Tibial nerve (tissue), 3 donors: Measurements from ENCODE around the gene DHX36.

ENCODE experiments used
- POLR2A ChIP-seq, 2 donors: fragments of 450-650 bp; IDR thresholded peaks; one replicate each; pipeline ENCODE4 v1.6.1; 2017; ENCODE audit warnings: antibody characterized with exemption in 2 of 2, mild to moderate bottlenecking in 2 of 2, moderate library complexity in 2 of 2
- TF ChIP-seq, protein P1 (sequence below), 5 experiments: fragments of 200-600 bp in 3 of 5; fragments of 450-650 bp in 2 of 5; sonication (generic) in 3 of 5; IDR thresholded peaks; one replicate each; pipeline ENCODE4 v1.5.1; 2016 to 2019; ENCODE audit warnings: antibody characterized with exemption in 5 of 5, mild to moderate bottlenecking in 3 of 5, moderate library complexity in 2 of 5

DNA sequence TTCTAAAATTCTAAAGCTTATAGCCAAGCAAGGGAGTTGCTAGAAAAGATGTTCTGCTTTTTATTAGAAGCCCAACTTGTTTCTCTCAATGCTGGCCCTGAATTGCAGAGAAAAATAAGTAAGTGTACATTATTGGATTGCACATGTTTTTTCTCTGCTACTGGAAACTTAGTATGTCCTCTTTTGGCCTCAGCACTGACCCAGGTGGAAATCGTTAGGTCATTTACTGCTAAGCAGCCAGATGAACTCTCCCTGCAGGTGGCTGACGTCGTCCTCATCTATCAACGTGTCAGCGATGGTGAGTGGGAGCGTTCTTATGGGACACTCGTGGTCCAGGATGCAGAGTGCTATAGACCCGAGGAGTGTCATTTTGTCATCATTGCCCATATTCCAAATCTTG is 69.8 kb downstream of the DHX36 start:
- TF ChIP-seq, protein P1, sequence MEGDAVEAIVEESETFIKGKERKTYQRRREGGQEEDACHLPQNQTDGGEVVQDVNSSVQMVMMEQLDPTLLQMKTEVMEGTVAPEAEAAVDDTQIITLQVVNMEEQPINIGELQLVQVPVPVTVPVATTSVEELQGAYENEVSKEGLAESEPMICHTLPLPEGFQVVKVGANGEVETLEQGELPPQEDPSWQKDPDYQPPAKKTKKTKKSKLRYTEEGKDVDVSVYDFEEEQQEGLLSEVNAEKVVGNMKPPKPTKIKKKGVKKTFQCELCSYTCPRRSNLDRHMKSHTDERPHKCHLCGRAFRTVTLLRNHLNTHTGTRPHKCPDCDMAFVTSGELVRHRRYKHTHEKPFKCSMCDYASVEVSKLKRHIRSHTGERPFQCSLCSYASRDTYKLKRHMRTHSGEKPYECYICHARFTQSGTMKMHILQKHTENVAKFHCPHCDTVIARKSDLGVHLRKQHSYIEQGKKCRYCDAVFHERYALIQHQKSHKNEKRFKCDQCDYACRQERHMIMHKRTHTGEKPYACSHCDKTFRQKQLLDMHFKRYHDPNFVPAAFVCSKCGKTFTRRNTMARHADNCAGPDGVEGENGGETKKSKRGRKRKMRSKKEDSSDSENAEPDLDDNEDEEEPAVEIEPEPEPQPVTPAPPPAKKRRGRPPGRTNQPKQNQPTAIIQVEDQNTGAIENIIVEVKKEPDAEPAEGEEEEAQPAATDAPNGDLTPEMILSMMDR (IDR thresholded peaks at IDR 0.05): no peak
- TF ChIP-seq POLR2A (IDR thresholded peaks at IDR 0.05): no peak
